LNCaP clone FGC (cell line): Measurements from ENCODE around the gene TNNT2.

Experiments
- DNase-seq: peaks from one replicate; pipeline ENCODE4 v3.0.0-alpha.2; 2011; ENCODE audit warnings: low read depth
- H3K4me3 ChIP-seq: 2 replicates; pipeline ENCODE4 v1.5.1; 2011; ENCODE audit warnings: mild to moderate bottlenecking, low read depth, low read length, control low read depth
- TF ChIP-seq, protein P1 (sequence below): IDR thresholded peaks from 2 replicates; pipeline ENCODE4 v1.5.1; 2012; ENCODE audit warnings: mild to moderate bottlenecking; ENCODE audit not compliant: control insufficient read depth, insufficient read depth; ENCODE audit errors: extremely low read depth

TNNT2 gene

DNA sequence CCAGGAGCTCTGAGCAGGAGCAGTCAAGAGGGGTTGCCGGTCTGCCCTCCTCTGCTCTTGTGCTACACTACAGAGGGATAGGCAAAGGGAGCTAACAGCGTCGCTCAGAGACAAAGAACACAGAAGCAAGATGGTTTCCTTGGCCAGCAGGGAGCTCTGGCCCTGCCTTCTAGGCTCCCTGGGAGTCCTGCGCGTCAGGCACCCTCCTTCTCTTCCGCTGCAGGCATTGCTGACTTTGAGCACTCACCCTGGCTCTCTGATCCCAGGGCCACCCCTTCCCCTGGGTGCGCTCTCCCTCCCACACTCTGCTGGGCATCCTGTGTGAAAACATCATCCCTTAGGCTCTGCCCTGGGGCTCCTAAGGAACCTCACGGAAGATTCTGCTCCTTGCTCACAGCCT, 43.6 kb upstream of the TNNT2 start:
- TF ChIP-seq, protein P1, sequence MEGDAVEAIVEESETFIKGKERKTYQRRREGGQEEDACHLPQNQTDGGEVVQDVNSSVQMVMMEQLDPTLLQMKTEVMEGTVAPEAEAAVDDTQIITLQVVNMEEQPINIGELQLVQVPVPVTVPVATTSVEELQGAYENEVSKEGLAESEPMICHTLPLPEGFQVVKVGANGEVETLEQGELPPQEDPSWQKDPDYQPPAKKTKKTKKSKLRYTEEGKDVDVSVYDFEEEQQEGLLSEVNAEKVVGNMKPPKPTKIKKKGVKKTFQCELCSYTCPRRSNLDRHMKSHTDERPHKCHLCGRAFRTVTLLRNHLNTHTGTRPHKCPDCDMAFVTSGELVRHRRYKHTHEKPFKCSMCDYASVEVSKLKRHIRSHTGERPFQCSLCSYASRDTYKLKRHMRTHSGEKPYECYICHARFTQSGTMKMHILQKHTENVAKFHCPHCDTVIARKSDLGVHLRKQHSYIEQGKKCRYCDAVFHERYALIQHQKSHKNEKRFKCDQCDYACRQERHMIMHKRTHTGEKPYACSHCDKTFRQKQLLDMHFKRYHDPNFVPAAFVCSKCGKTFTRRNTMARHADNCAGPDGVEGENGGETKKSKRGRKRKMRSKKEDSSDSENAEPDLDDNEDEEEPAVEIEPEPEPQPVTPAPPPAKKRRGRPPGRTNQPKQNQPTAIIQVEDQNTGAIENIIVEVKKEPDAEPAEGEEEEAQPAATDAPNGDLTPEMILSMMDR: no peak
- DNase-seq: no peak
- H3K4me3 ChIP-seq: no peak overlapping the region

DNA sequence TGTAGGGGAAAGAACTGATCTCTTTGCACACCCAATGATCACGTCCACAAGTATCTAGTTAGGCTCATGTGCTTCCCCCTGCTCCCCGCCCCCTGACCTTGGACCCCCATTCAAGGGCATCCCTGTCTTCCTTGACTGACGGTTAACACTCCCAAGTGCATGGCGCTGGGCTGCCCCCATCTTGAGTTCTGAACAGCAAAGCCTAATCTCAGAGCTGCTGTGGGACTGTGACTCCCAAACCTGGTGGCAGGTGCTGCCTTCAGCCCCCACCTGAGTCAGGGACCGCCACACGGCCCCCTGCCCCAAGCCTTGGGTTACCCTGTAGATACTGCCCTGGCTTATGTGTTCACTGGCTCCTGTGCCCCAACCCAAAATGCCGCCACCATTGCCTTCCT, 43.1 kb upstream of the TNNT2 start:
- TF ChIP-seq, protein P1: no peak
- H3K4me3 ChIP-seq: no peak overlapping the region
- DNase-seq: no peak

DNA sequence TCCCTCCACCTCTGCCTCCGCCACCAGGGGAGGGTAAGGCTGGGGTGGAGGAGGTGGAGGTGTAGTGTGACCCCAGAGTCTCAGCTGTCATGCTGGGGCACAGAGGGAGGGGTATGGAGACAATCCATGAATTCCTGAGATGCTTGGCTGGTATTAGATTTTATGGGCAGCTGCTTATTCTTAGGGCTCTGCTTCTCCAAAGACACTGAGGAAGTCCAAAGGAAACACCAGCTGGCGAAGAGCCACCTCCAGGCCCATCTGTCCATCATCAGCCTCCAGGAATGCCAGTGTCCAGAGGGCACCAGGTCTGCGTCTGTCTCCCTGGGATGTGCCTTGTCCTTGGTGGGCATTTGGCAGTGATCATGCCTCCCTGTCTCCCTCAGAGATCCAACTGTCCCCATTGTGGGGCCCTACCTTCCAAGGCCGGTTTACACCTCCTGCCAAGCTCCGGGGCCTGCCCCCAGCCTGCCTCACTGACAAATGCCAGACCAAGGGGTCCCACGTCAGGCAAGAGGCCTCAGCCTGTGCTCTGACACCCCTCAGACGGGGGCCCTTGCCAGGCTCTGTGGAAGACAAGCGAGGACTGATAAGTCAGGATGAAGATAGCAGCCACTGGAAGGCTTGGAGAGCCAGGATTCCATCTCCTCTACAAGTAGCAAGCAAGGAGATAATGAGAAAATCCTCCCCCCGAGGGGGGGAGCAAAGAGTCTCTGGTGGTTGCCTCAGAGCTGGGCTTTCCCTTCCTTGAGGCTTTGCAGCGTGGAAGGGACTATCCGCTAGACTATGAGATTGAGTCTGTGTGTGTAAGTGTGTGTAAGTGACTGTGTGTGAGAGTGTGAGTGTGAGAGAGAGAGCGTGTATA, 42.5 kb upstream of the TNNT2 start:
- H3K4me3 ChIP-seq: no peak overlapping the region
- TF ChIP-seq, protein P1: no peak
- DNase-seq: no peak

DNA sequence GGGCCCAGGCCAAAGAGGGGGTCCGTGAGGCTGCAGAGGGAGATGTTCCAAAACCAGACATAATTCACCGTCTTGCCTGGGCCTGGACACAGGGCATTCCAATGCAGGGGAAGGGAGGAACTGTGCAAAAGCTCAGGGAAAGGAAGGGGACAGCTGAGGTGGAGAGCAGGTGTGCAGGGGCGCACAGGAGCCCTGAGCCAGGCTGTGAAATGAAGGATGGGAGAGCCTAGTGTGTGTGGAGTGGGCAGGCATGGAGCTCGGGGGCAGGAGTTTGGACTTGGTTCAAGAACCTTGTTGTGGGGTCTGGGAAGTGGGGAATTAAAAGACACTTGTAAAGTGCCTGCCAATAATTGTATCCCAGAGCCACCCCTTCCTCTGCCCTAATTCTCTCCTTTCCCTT, 41.8 kb upstream of the TNNT2 start:
- TF ChIP-seq, protein P1: no peak
- H3K4me3 ChIP-seq: no peak overlapping the region
- no peak for DNase-seq

DNA sequence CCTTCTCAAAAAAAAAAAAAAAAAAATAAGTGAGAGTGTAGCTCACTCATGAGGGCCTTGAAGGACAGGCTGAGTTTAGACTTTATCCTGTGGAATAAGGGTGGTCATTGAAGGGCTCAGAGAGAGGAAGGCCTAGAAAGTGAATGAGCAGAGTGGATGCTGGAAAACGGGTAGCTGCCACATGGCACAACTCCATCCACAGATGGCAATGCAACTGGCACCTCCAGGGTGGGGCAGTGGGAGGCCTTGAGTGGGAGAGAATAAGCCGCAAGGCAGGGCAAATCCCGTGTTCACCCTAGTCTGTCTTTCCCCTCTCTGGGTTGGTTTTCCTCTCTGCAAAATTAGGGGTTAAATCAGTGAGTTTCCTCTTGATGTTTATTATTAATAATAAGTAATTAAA, 41.0 kb upstream of the TNNT2 start:
- no peak for DNase-seq
- TF ChIP-seq, protein P1: no peak
- no peak overlapping the region for H3K4me3 ChIP-seq

DNA sequence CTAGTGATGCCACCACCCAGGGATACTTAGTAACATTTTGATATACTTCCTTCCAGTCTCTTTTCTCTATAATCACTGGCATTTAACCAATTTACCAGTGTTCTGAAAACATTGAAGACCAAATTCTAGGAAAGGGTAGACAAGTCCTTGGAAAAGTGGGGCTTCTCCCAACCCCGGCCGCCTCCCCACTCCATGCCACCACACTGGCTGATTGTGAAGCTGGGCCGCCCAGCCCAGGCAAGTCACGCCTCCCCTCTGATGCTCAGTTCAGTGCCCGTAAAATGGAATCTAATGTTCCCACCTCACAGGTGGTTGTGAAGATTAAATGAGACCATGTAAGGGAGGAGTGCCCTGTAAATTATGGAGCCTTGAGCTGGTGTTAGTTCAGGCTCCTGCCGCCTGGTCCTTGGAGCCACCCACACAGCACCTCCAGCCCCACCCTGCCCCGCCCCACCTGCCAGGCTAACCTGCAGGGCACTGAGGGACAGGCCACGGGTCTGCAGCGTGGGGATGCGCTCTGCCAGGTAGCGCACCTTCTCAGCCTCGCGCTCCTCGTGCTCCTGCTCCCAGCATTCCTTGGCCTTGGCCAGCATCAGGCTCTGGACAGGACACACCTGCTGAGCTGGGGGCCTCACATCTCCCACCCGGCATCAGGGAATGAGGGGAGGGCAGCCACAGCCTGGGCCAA, 36.7 kb upstream of the TNNT2 start:
- TF ChIP-seq, protein P1: no peak
- no peak for DNase-seq
- no peak overlapping the region for H3K4me3 ChIP-seq

DNA sequence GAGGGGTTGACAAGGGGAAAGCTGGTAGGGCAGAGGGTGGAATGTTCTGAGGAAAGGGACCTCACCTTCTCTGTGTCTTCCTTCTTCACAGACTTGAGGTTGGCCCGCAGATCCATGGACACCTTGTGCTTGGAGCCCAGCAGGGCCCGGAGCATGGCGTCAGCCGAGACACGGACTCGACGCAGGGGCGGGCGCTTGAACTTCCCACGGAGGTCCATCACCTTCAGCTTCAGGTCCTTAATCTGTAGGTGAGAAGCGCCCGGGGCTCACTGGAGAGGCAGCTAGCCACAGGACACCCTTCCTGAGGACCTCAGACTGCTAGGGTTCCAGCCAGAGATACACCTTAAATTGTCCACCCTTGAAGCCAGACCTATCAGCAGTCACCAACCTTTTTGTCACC, 33.8 kb upstream of the TNNT2 start:
- DNase-seq: no peak
- no peak overlapping the region for H3K4me3 ChIP-seq
- TF ChIP-seq, protein P1: no peak
